Astrocyte (in vitro differentiated cells and primary cell): ENCODE measurements around the gene PDYN. TPM values are rescaled to one million over a fixed set of nuclear protein-coding genes. Genes with fewer than 3 reads are reported as not detected.

ENCODE experiments used
- DNase-seq: peaks from one replicate; pipeline ENCODE4 v3.0.0-alpha.2; 2010; ENCODE audit warnings: low read depth
- FAIRE-seq: peaks from 2 replicates; lab custom pipeline; 2011; peaks lifted over from hg19 to GRCh38; lab: Jason Lieb, UNC
- H2AFZ ChIP-seq: 2 replicates; pipeline ENCODE4 v1.6.0; 2012; ENCODE audit warnings: low read depth, low read length, inconsistent platforms
- H3K27ac ChIP-seq: 2 replicates; pipeline ENCODE4 v1.5.1; 2011; ENCODE audit warnings: low read depth, low read length, inconsistent platforms
- H3K27me3 ChIP-seq: 2 replicates; pipeline ENCODE4 v1.6.0; 2011; ENCODE audit warnings: low read length, inconsistent platforms; ENCODE audit not compliant: insufficient read depth
- H3K36me3 ChIP-seq: 2 replicates; pipeline ENCODE4 v1.5.1; 2011; ENCODE audit warnings: low read length, inconsistent platforms; ENCODE audit not compliant: insufficient read depth
- H3K4me1 ChIP-seq: 2 replicates; pipeline ENCODE4 v1.5.1; 2011; ENCODE audit warnings: low read length, inconsistent platforms; ENCODE audit not compliant: insufficient read depth
- H3K4me2 ChIP-seq: 2 replicates; pipeline ENCODE4 v1.6.0; 2012; ENCODE audit warnings: low read length, inconsistent platforms
- H3K4me3 ChIP-seq: 2 replicates; pipeline ENCODE4 v1.5.1; 2011; ENCODE audit warnings: low read depth, mild to moderate bottlenecking, low read length, inconsistent platforms; ENCODE audit not compliant: insufficient read depth
- H3K79me2 ChIP-seq: 2 replicates; pipeline ENCODE4 v1.6.0; 2012; ENCODE audit warnings: mild to moderate bottlenecking, low read length, inconsistent platforms; ENCODE audit not compliant: insufficient read depth
- H3K9ac ChIP-seq: 2 replicates; pipeline ENCODE4 v1.6.0; 2012; ENCODE audit warnings: mild to moderate bottlenecking, low read length, inconsistent platforms
- H3K9me3 ChIP-seq: 2 replicates; pipeline ENCODE4 v1.5.1; 2012; ENCODE audit warnings: low read depth, mild to moderate bottlenecking, low read length, inconsistent platforms; ENCODE audit not compliant: insufficient read depth
- H4K20me1 ChIP-seq: 2 replicates; pipeline ENCODE4 v1.6.0; 2012; ENCODE audit warnings: low read length, inconsistent platforms; ENCODE audit not compliant: insufficient read depth
- H3K27ac Mint-ChIP-seq: one replicate; pipeline ENCODE4 v1.8.0; 2021; ENCODE audit warnings: mild to moderate bottlenecking, mixed read lengths; ENCODE audit not compliant: unreplicated experiment
- H3K27me3 Mint-ChIP-seq: one replicate; pipeline ENCODE4 v1.8.0; 2021; ENCODE audit warnings: low read depth, mixed read lengths; ENCODE audit not compliant: unreplicated experiment
- H3K36me3 Mint-ChIP-seq: one replicate; pipeline ENCODE4 v1.8.0; 2021; ENCODE audit warnings: low read depth, mixed read lengths; ENCODE audit not compliant: unreplicated experiment
- H3K4me1 Mint-ChIP-seq: one replicate; pipeline ENCODE4 v1.8.0; 2021; ENCODE audit warnings: low read depth, mixed read lengths; ENCODE audit not compliant: unreplicated experiment
- H3K4me3 Mint-ChIP-seq: one replicate; pipeline ENCODE4 v1.8.0; 2021; ENCODE audit warnings: mild to moderate bottlenecking, moderate library complexity, mixed read lengths; ENCODE audit not compliant: unreplicated experiment
- H3K9me3 Mint-ChIP-seq: one replicate; pipeline ENCODE4 v1.8.0; 2021; ENCODE audit warnings: mild to moderate bottlenecking, mixed read lengths; ENCODE audit not compliant: unreplicated experiment
- EZH2 ChIP-seq: IDR thresholded peaks from 2 replicates; pipeline ENCODE4 v1.6.1; 2012; ENCODE audit warnings: mild to moderate bottlenecking, low read length, inconsistent platforms; ENCODE audit not compliant: insufficient read depth
- total RNA-seq: library from RNA; stranded (reverse); gene quantifications from 2 replicates; pipeline ENCODE4 v1.2.1, GENCODE V29; 2021
- TF ChIP-seq, protein P1 (sequence below): IDR thresholded peaks from 2 replicates; pipeline ENCODE4 v1.5.1; 2011; ENCODE audit warnings: low read depth, mild to moderate bottlenecking, inconsistent platforms, low read length, moderate library complexity; ENCODE audit not compliant: insufficient read depth

The PDYN gene
- total RNA-seq, 1 donor from 2014 or later = not detected

DNA sequence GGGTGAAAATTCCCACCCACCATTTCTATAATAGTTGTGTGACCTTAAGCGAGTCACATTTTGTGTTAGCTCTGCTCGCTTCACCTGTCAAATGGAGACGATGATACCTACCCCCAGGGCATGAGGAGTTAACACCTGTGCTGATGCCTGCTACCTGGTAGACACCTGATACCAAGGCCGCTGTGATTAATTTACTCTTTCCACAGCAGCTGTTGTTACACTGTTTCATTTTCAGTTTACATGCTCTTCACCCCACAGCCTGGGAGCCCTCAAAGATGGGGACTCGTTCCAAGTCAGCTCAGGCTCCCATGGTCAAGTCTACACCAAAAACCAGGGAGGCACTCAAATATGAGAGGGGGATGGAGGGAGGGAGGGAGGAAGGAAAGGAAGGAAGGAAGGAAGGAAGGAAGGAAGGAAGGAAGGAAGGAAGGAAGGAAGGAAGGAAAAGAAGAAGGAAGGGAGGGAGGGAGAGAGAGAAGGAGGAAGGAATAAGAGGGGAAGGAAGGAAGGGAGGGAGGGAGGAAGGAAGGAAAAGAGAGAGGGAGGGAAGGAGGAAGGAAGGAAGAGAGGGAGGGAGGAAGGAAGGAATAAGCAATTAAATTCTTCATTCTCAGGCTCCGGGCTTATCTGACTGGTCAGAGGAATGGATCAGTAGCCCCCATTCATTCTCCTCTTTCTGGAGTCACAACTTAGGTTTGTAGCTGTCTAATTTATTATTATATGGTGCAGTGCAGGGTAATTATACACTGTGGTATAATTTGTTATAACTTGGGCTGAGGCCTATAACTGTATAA, 40.9 kb downstream of the PDYN start:
- no peaks in the 10 kb centered on the region for H3K36me3 ChIP-seq
- H3K4me1 Mint-ChIP-seq = no peaks in the 10 kb centered on the region
- H3K27me3 Mint-ChIP-seq = peaks cover 29% of the 10 kb centered on the region
- no peak overlapping the region for H3K4me3 Mint-ChIP-seq
- no peaks in the 10 kb centered on the region for H3K4me1 ChIP-seq
- no peaks in the 10 kb centered on the region for H3K79me2 ChIP-seq
- H3K4me3 ChIP-seq = no peak overlapping the region
- H3K27me3 ChIP-seq = peaks cover 40% of the 10 kb centered on the region
- no peaks in the 10 kb centered on the region for H4K20me1 ChIP-seq
- no peak overlapping the region for H3K27ac ChIP-seq
- no peak overlapping the region for H2AFZ ChIP-seq
- no peak for FAIRE-seq
- TF ChIP-seq EZH2 = no peak
- TF ChIP-seq, protein P1, sequence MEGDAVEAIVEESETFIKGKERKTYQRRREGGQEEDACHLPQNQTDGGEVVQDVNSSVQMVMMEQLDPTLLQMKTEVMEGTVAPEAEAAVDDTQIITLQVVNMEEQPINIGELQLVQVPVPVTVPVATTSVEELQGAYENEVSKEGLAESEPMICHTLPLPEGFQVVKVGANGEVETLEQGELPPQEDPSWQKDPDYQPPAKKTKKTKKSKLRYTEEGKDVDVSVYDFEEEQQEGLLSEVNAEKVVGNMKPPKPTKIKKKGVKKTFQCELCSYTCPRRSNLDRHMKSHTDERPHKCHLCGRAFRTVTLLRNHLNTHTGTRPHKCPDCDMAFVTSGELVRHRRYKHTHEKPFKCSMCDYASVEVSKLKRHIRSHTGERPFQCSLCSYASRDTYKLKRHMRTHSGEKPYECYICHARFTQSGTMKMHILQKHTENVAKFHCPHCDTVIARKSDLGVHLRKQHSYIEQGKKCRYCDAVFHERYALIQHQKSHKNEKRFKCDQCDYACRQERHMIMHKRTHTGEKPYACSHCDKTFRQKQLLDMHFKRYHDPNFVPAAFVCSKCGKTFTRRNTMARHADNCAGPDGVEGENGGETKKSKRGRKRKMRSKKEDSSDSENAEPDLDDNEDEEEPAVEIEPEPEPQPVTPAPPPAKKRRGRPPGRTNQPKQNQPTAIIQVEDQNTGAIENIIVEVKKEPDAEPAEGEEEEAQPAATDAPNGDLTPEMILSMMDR = no peak
- H3K9me3 ChIP-seq = no peaks in the 10 kb centered on the region
- H3K9me3 Mint-ChIP-seq = no peaks in the 10 kb centered on the region
- no peak for DNase-seq
- no peak overlapping the region for H3K27ac Mint-ChIP-seq
- H3K36me3 Mint-ChIP-seq = no peaks in the 10 kb centered on the region
- H3K4me2 ChIP-seq = no peak overlapping the region
- H3K9ac ChIP-seq = no peak overlapping the region

DNA sequence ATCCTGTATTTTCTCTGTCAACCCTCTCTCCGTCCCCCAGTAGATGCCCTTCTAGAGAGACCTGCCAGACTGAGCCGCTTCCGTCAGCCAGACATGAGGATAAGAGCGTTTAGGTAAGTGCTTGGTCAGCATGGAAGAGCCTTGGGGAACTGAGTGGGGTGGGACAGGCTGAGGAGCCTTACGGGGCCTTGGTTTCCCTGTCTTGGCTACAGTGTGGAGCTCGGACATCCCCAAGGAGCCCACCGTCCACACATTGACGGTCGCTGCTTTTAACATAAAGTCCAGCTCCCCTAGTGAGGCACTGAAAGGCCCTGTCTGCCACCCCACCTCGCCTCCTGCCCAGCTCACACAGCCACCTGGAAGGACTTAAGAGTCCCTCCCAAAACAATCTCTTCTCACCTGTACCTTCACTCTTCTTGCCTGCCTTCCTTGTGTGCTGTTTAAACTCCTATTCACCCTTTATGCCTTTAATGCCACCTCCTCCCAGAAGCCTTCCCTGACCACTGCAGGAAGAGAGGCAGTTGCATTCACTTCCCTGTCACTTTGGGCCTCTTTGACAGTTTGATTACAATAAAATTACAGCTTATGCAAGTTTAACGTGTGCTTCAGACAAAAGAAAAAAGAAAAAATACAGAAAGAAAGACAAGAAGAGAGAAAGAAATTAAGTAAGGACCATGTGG, 42.3 kb downstream of the PDYN start:
- no peak overlapping the region for H3K27ac ChIP-seq
- no peaks in the 10 kb centered on the region for H3K79me2 ChIP-seq
- FAIRE-seq (no peak), DNase-seq (no peak)
- H3K4me3 ChIP-seq = no peak overlapping the region
- no peaks in the 10 kb centered on the region for H3K9me3 ChIP-seq
- H3K9ac ChIP-seq = no peak overlapping the region
- no peaks in the 10 kb centered on the region for H4K20me1 ChIP-seq
- H3K4me1 ChIP-seq = peaks cover 4% of the 10 kb centered on the region
- no peaks in the 10 kb centered on the region for H3K9me3 Mint-ChIP-seq
- no peak overlapping the region for H3K27ac Mint-ChIP-seq
- no peak overlapping the region for H3K4me2 ChIP-seq
- H3K4me3 Mint-ChIP-seq = no peak overlapping the region
- peaks cover 41% of the 10 kb centered on the region for H3K27me3 Mint-ChIP-seq
- H3K27me3 ChIP-seq = peaks cover 47% of the 10 kb centered on the region
- peaks cover 3% of the 10 kb centered on the region for H3K4me1 Mint-ChIP-seq
- H3K36me3 Mint-ChIP-seq = no peaks in the 10 kb centered on the region
- H2AFZ ChIP-seq = no peak overlapping the region
- no peak for TF ChIP-seq EZH2
- TF ChIP-seq, protein P1 = no peak
- H3K36me3 ChIP-seq = no peaks in the 10 kb centered on the region
